DMS153 treated with DMSO at 0.1 percent for 48 hours (cell line): Measurements from ENCODE around the gene CAVIN1.
"Not testable (repeated sequence)": the region's sequence is repeated elsewhere in the genome, so short reads cannot be mapped to it uniquely, and the experiment has no call there.

Experiments used
- DNase-seq: peaks from one replicate; lab custom pipeline; 2025; ENCODE audit not compliant: unreplicated experiment; lab: John Stamatoyannopoulos, UW

CAVIN1 gene

GRCh38 chr17:42381898-42382297 is 41.2 kb downstream of the CAVIN1 start:
- no peak for DNase-seq

- no peak for DNase-seq
Observed at GRCh38 chr17:42380935-42381334, 42.1 kb downstream of the CAVIN1 start.

GRCh38 chr17:42378959-42379594 is 44.0 kb downstream of the CAVIN1 start:
- DNase-seq, result peak; percentile 36

GRCh38 chr17:42378359-42378958 is 44.6 kb downstream of the CAVIN1 start:
- DNase-seq, result no peak

- no peak for DNase-seq
Observed at GRCh38 chr17:42373896-42374295, 49.2 kb downstream of the CAVIN1 start.

- DNase-seq, result no peak
Observed at GRCh38 chr17:42372142-42372541, 50.9 kb downstream of the CAVIN1 start.

- DNase-seq, result not testable (repeated sequence)
Observed at GRCh38 chr17:42368797-42369561, 54.1 kb downstream of the CAVIN1 start.

GRCh38 chr17:42368310-42368709 is 54.7 kb downstream of the CAVIN1 start:
- DNase-seq, result not testable (repeated sequence)

- not testable (repeated sequence) for DNase-seq
Observed at GRCh38 chr17:42366176-42367023, 56.7 kb downstream of the CAVIN1 start.

- DNase-seq, result no peak
Observed at GRCh38 chr17:42365136-42365535, 57.9 kb downstream of the CAVIN1 start.

GRCh38 chr17:42363767-42364585 is 59.1 kb downstream of the CAVIN1 start:
- DNase-seq, result no peak

GRCh38 chr17:42363231-42363630 is 59.8 kb downstream of the CAVIN1 start:
- DNase-seq, result no peak

- no peak for DNase-seq
Observed at GRCh38 chr17:42362245-42362961, 60.7 kb downstream of the CAVIN1 start.

GRCh38 chr17:42361781-42362186 is 61.3 kb downstream of the CAVIN1 start:
- no peak for DNase-seq

- not testable (repeated sequence) for DNase-seq
Observed at GRCh38 chr17:42360388-42360787, 62.7 kb downstream of the CAVIN1 start.

GRCh38 chr17:42359133-42359532 is 63.9 kb downstream of the CAVIN1 start:
- no peak for DNase-seq

GRCh38 chr17:42358434-42358833 is 64.6 kb downstream of the CAVIN1 start:
- no peak for DNase-seq

GRCh38 chr17:42354956-42355843 is 67.9 kb downstream of the CAVIN1 start:
- no peak for DNase-seq
